Inflammatory macrophage treated with lipopolysaccharide for 1 hour (primary cell): Measurements from ENCODE around the gene CCDC138.

ENCODE experiments used
- DNase-seq, 2 donors: peaks; one replicate each; pipeline ENCODE4 v3.0.0-alpha.2; 2020 to 2022

Gene CCDC138

DNA sequence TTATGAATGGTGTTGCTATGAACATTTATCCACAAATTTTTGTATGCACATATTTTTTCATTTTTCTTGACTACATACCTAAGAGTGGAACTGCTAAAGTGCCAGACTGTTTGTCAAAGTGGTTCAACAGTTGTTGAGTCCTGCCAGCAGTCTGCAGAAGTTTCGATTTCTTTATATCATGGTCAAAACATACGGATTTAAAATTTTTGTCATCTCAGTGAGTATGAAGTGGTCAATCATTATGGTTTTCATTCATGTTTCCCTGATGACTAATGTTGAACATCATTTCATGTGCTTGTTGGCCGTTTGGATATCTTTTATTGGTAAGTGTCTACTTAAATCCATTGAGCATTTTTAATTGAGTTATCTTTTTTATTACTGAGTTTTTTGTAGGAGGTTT is 39.2 kb downstream of the CCDC138 start:
- DNase-seq, result no peak

- DNase-seq, result no peak
These were observed 43.2 kb downstream of the CCDC138 start for GRCh38 chr2:108829578-108830310.

DNA sequence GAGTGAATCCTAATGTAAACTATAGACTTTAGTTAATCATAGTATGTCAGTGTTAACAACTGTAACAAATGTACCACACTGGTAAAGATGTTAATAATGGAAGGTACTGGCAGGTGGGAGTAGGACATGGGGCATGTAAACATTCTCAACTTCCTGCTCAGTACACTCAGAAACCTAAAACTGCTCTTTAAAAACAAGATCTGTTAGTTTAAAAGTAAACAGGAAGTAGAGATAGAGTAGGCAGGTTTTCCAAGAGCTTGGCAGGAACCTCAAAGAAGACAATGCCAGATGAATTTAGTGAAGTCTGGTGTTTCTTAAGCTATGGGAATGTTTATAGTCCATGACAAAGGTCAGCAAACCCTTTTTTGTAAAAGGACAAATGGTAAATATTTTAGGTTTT is 46.6 kb downstream of the CCDC138 start:
- peak in 1 of 2 donors; percentile 4 for DNase-seq

- DNase-seq, result no peak
These were observed 48.0 kb downstream of the CCDC138 start for GRCh38 chr2:108834620-108835019.

GRCh38 chr2:108835040-108835439 is 48.5 kb downstream of the CCDC138 start:
- no peak for DNase-seq

DNA sequence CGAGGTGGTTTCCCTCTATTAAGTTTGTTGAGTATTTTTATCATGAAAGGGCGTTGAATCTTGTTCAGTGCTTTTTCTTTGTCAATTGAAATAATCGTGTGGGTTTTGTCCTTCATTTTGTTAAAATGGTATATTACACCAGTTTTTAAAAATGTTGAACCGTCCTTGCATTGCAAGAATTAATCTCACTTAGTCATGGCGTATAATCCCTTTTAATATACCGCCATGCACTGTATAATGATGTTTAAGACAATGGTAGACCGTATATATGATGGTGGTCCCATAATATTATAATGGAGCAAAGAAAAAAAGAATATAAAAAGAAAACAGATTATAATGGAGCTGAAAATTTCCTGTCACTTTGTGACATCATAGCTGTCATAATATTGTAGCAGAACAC is 50.6 kb downstream of the CCDC138 start:
- no peak for DNase-seq

GRCh38 chr2:108841506-108841905 is 54.9 kb downstream of the CCDC138 start:
- DNase-seq, result no peak

DNA sequence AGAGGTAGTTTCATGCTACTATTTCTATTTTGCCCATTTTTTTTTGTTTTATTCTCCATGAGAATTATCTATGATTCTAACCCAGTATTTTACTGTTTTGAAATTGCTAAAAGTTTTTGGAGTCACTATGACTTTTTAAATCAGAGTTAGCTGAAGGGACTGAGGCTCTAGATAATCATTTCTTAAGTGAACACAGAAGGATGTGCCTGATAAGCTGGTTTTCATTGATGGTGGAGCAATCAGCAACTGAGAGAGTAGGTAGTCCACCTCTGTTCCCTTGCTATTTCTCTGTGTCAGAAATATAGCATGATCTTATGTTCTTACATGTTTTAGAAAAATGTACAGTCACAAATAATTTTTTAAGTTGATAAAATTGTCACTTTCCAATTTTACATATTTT is 59.4 kb downstream of the CCDC138 start:
- no peak for DNase-seq

GRCh38 chr2:108847000-108847399 is 60.4 kb downstream of the CCDC138 start:
- DNase-seq, result no peak

DNA sequence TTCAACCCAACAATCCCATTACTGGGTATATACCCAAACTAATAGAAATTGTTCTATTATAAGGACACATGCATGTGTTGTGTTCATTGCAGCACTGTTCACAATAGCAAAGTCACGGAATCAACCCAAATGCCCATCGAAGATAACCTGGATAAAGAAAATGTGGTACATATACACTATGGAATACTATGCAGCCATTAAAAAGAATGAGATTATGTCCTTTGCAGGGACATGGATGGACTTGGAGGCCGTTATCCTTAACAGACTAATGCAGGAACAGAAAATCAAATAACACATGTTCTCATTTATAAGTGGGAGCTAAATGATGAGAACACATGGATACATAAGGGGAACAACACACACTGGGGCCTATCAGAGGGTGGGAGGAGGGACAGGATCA is 65.8 kb downstream of the CCDC138 start:
- DNase-seq, result no peak

GRCh38 chr2:108853421-108853820 is 66.8 kb downstream of the CCDC138 start:
- no peak for DNase-seq

DNA sequence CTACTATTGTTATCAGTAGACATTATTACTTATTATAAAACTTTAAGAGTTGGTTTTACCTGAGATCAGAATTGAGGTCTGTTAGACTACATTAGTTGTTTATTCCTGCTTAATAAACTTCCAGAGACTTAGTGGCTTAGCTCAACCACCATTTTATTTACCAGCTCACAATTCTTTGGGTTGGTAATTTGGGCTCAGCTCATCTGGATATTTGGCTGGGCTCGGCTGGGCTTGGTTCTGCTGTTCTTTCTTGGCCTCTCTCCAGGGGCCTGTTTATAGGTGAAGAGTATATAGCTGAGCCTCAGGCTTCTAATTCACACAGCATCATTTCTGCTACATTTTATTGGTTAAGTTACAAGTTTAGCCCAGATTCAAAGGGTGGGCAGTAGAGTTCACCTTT is 67.9 kb downstream of the CCDC138 start:
- DNase-seq, result no peak

DNA sequence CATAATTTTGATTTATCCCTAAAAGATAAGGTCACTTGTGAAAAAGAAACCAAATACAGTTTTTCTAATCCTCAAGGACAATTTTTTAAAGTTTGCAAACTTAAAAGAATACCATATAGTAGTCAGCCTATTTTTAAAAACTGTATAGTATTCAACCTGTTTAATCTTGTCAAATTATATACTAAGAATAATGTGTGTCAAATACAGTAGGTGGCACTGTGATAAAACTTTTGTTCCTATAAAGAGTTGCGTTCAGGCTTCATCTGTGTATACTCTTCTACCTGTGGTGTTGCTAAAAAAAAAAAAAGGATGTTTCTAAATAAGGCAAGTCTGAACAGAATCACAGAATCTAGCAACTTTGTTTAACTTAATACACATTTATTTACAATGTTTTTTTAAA is 68.6 kb downstream of the CCDC138 start:
- DNase-seq, result no peak

DNA sequence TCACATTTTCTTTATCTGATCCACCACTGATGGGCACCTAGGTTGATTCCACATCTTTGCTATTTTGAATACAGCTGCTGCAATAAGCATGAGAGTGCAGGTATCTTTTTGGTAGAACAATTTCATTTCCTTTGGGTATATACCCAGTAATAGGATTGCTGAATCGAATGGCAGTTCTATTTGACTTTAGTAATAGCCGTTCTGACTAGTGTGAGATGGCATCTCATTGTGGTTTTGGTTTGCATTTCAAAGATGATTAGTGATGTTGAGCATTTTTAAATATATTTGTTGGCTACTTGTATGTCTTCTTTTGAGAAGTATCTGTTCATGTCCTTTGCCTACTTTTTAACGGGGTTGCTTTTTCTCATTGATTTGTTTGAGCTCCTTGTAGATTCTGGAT is 72.3 kb downstream of the CCDC138 start:
- no peak for DNase-seq

DNA sequence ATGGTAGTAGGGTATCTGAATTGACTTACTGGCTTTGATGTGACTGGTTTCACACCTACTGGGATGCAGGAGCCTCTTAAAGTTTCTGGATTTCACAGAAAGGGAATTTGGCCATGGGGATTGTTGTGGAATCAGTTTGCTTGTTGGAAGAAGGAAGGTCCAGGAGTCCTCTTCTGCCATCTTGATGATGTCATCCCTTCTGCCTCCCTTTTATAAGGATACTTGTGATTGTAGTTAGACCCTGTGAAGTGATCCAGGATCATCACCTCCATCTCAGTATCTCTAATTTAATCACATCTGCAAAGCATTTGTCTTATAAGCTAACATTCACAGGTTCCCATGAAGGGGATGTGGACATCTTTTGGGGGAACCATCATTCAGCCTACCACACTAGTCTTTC is 79.5 kb downstream of the CCDC138 start:
- no peak for DNase-seq

DNA sequence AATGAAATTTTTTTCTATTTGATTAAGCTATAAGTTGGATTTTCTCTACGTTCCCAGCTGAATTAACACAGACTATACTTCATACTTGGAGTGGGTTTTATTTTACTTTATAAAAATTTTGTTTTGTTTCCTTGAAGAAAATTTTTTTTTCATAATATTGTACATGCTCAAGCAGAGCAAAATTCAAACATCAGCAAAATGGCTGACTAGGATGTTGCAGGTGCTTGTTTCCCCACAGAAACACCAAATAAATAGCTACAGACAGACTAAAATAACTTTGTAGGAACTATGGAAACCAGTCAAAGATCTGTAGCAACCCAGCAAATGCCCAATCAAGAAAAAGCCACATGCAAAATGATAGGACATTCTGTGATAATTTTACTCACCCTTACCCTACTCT is 82.3 kb downstream of the CCDC138 start:
- no peak for DNase-seq

DNA sequence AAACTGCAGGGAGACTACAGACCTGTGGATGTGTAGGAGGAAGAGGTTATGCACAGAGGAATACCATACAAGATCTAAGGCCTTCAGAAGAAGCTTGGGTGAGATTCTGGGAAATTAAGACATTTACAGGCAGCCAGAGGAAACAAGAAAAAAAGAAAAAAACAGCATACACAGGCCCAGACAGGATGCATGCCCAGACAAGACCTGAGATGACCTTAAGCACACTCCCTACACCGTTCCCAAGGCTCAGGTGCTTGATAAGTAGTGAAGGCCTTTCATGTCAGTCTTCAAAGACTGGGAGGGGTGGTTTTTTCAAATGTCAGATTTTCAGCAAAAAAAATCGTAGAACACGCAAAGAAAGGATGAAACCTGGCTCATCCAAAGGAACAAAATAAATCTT is 83.0 kb downstream of the CCDC138 start:
- DNase-seq, result no peak

DNA sequence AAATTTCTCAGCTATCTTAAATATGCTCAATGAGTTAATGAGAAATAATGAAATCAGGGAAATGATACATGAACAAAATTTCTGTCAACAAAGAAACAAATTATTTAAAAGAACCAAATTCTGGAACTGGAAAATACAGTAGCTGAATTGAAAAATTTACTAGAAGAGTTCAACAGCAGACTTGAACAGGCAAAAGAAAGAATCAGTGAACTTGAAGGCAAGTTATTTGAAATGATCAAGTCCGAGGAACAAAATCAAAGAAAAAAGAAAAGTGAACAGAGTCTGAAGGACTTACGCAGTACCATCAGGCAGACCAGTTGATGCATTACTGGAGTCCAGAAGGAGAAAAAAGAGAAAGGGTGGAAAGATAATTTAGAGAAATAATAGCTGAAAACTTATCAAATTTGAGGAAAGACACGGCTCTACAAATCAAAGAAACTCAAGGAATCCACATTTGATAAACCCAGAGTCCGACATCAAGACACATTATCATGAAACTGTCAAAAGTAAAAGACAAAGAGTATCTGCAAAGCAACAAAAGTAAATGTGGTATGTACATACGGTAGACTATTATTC is 83.6 kb downstream of the CCDC138 start:
- no peak for DNase-seq

DNA sequence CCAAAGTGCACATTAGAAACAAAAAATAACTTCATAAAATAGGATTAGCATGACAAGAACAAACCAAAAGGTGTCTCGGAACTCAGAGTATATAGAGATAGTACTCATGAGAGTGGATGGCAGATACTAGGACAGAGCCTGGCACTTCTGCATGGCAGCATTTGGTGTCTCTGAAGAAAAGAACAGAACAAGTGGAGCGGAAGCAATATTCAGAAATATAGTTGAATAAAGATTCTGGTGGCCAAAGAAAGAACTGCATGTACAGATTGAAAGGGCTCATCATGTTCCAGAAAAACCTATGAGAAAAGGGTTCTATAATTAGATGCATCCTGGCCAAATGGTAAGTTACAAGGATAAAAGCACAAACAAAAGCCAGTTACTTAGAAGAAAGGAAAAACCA is 90.9 kb downstream of the CCDC138 start:
- DNase-seq, result no peak

DNA sequence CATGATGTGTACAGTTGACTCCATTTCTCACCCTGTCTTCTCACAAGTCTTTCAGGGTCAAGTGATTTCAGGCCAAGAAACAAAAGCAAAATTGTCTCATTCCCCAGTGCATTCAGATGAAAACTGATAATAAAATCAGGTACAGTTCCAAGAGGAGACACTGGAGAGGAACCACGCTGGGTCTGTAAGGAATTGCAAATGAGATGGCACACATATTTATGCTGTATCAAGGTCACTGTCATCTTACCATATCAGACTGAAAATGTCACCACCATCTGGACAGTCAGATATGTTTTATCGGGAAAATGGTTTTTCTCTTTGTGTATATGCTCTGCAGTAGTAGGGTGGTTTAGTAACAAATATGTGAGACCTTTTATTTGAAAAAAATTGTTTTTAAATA is 91.7 kb downstream of the CCDC138 start:
- DNase-seq, result no peak

DNA sequence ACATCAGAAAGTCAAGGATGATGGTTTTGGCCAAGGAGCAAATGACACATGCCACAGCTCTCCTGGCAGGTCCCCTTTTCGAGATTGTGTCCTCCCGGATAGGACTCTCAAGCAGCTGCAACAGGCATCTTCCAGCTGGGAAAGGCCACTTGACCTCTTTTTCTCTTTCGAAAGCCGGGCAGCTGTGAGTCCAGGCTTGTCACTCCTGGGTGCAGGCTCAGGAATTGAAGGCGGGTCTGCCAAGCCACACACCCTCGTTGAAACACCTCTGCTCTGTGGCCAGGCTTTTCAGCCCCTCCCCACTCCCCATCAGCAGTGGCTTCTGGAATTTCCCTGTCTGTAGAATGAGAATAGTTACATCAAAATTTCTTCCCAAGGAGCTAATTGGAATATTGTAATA is 98.0 kb downstream of the CCDC138 start:
- DNase-seq, result no peak

- no peak for DNase-seq
These were observed 103.3 kb downstream of the CCDC138 start for GRCh38 chr2:108889907-108890306.

DNA sequence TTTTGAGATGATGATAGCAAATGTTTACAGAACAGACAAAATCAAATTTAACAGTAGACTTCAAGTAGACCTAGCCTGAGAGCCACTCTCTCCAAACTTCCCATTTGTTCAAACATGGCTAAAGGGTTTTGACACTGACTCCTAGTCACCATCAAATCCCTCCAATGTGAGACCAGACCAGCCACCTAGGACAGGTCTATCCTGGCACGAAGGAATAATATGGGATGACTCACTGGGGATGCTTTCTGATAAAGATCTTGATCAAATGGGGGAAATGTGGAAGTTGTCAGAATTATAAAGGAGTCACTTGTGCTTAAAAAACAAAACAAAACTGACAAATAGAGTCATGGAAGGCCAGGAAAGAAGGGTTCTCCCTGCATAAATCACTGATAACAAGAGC is 106.7 kb downstream of the CCDC138 start:
- DNase-seq, result no peak

GRCh38 chr2:108894766-108895165 is 108.2 kb downstream of the CCDC138 start:
- DNase-seq, result no peak

- no peak for DNase-seq
These were observed 108.6 kb downstream of the CCDC138 start for GRCh38 chr2:108895188-108895587.
